ENCODE measurements around the gene NAA40. TPM values are rescaled to one million over a fixed set of nuclear protein-coding genes. Genes with fewer than 3 reads are reported as not detected.

Gene NAA40
- polyA plus RNA-seq, 1 donor from 2014 or later = 66.7 TPM

- no peak overlapping the region for H2AFZ ChIP-seq (ENCODE audit: low read depth, low read length)
- no peaks in the 10 kb centered on the region for H3F3A ChIP-seq (ENCODE audit: insufficient read depth, low read length, poor library complexity, severe bottlenecking)
- no peak overlapping the region for H3K27ac ChIP-seq (ENCODE audit: low read length)
- TF ChIP-seq MXI1 (conservative IDR thresholded peaks at IDR 0.05; ENCODE audit: poor library complexity, severe bottlenecking) (no peak), EZH2 (IDR thresholded peaks at IDR 0.05; ENCODE audit: borderline replicate concordance, insufficient read depth, low read length, poor library complexity, severe bottlenecking) (no peak), REST (IDR thresholded peaks at IDR 0.05; ENCODE audit: borderline replicate concordance) (no peak), SMC3 (conservative IDR thresholded peaks at IDR 0.05; ENCODE audit: poor library complexity) (no peak), RAD21 (conservative IDR thresholded peaks at IDR 0.05) (no peak), POLR2AphosphoS5 (IDR thresholded peaks at IDR 0.05) (no peak), CTCF (IDR thresholded peaks at IDR 0.05; ENCODE audit: poor library complexity, severe bottlenecking) (no peak), EP300 (conservative IDR thresholded peaks at IDR 0.05; ENCODE audit: poor library complexity, severe bottlenecking) (no peak), TAF1 (IDR thresholded peaks at IDR 0.05; ENCODE audit: low read depth) (no peak)
- H3K36me3 ChIP-seq (ENCODE audit: insufficient read depth, low read length) = peaks cover 6% of the 10 kb centered on the region
- peaks cover 30% of the 10 kb centered on the region for H3K79me2 ChIP-seq (replicated peaks; ENCODE audit: insufficient read depth, low read length)
- H3K9me2 ChIP-seq (ENCODE audit: insufficient read depth, low read length) = no peaks in the 10 kb centered on the region
- H3K4me3 ChIP-seq (ENCODE audit: low read length) = peak overlapping the region; percentile 98
- peak overlapping the region; percentile 90 for H3K9ac ChIP-seq (ENCODE audit: low read length)
- peak overlapping the region; percentile 58 for H3K4me2 ChIP-seq (ENCODE audit: low read length)
- no peaks in the 10 kb centered on the region for H3K9me3 ChIP-seq (ENCODE audit: low read length)
- no peaks in the 10 kb centered on the region for H3K27me3 ChIP-seq (ENCODE audit: insufficient read depth, low read depth, low read length)
- H4K20me1 ChIP-seq (ENCODE audit: insufficient read depth) = peaks cover 7% of the 10 kb centered on the region
Measured at GRCh38 chr11:63914896-63915691, 23.7 kb upstream of the NAA40 start.

- no peaks in the 10 kb centered on the region for H3K27me3 ChIP-seq (ENCODE audit: insufficient read depth, low read depth, low read length)
- no peaks in the 10 kb centered on the region for H3K9me2 ChIP-seq (ENCODE audit: insufficient read depth, low read length)
- TF ChIP-seq POLR2AphosphoS5 (IDR thresholded peaks at IDR 0.05) (peak; percentile 44), EZH2 (IDR thresholded peaks at IDR 0.05; ENCODE audit: borderline replicate concordance, insufficient read depth, low read length, poor library complexity, severe bottlenecking) (no peak), REST (IDR thresholded peaks at IDR 0.05; ENCODE audit: borderline replicate concordance) (no peak), EP300 (conservative IDR thresholded peaks at IDR 0.05; ENCODE audit: poor library complexity, severe bottlenecking) (no peak), SMC3 (conservative IDR thresholded peaks at IDR 0.05; ENCODE audit: poor library complexity) (peak; percentile 74), TAF1 (IDR thresholded peaks at IDR 0.05; ENCODE audit: low read depth) (no peak), RAD21 (conservative IDR thresholded peaks at IDR 0.05) (peak; percentile 63), CTCF (IDR thresholded peaks at IDR 0.05; ENCODE audit: poor library complexity, severe bottlenecking) (peak; percentile 87), MXI1 (conservative IDR thresholded peaks at IDR 0.05; ENCODE audit: poor library complexity, severe bottlenecking) (peak; percentile 70)
- peak overlapping the region; percentile 90 for H3K9ac ChIP-seq (ENCODE audit: low read length)
- H3K79me2 ChIP-seq (replicated peaks; ENCODE audit: insufficient read depth, low read length) = peaks cover 30% of the 10 kb centered on the region
- peaks cover 7% of the 10 kb centered on the region for H4K20me1 ChIP-seq (ENCODE audit: insufficient read depth)
- H2AFZ ChIP-seq (ENCODE audit: low read depth, low read length) = no peak overlapping the region
- peak overlapping the region; percentile 91 for H3K4me2 ChIP-seq (ENCODE audit: low read length)
- H3K4me3 ChIP-seq (ENCODE audit: low read length) = peak overlapping the region; percentile 98
- no peaks in the 10 kb centered on the region for H3K9me3 ChIP-seq (ENCODE audit: low read length)
- H3K27ac ChIP-seq (ENCODE audit: low read length) = peak overlapping the region; percentile 56
- no peaks in the 10 kb centered on the region for H3F3A ChIP-seq (ENCODE audit: insufficient read depth, low read length, poor library complexity, severe bottlenecking)
- peaks cover 6% of the 10 kb centered on the region for H3K36me3 ChIP-seq (ENCODE audit: insufficient read depth, low read length)
Measured at GRCh38 chr11:63915961-63916836, 22.6 kb upstream of the NAA40 start.
